Subcutaneous adipose tissue (tissue), 4 donors: ENCODE measurements around the gene MORN3. TPM values are rescaled to one million over a fixed set of nuclear protein-coding genes. Genes with fewer than 3 reads are reported as not detected.

Experiments used
- CTCF ChIP-seq: fragments of 450-650 bp; IDR thresholded peaks from one replicate; pipeline ENCODE4 v1.5.1; 2016; ENCODE audit warnings: low read depth, mild to moderate bottlenecking, control low read depth, antibody characterized with exemption, moderate library complexity
- total RNA-seq, 4 donors: library from RNA; depleted of rRNA; stranded (reverse); fragments of >200 nt; gene quantifications; one replicate each; pipeline ENCODE4 v1.1.0, GENCODE V29; 2016

The MORN3 gene
- total RNA-seq, 4 donors from 2014 or later: 1.3 TPM; not detected in 3

DNA sequence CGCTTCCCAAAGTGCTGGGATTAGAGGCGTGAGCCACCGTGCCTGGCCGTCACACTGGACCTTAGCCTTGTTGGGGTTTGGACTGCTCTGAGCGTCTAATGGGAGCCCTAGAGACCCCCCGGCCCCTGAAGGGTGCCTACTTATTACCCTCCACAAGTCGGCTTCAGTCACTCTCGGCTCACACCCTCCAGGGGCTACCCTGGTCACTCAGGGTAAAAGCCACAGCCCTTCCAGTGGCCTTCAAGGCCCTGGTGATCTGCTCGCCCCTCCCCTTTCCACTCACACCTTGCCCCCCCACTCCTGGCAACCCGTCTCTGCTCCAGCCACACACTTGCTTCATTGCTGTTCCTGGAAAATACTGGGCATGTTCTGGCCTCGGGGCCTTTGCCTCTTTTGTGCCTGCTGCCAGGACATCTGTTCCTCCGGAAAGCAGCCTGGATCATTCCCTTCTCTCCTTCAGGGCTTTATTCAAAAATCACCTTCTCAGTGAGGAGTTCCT, 3.6 kb upstream of the MORN3 start:
- TF ChIP-seq CTCF: no peak

- no peak for TF ChIP-seq CTCF
Measured at GRCh38 chr12:121668750-121669520, 519 bp downstream of the MORN3 start.

GRCh38 chr12:121663610-121663929, 5.9 kb downstream of the MORN3 start:
- TF ChIP-seq CTCF: no peak

- no peak for TF ChIP-seq CTCF
Measured at GRCh38 chr12:121657305-121658008, 12.0 kb downstream of the MORN3 start.

- no peak for TF ChIP-seq CTCF
Measured at GRCh38 chr12:121656122-121656521, 13.3 kb downstream of the MORN3 start.

GRCh38 chr12:121653999-121654398, 15.5 kb downstream of the MORN3 start:
- TF ChIP-seq CTCF: no peak

DNA sequence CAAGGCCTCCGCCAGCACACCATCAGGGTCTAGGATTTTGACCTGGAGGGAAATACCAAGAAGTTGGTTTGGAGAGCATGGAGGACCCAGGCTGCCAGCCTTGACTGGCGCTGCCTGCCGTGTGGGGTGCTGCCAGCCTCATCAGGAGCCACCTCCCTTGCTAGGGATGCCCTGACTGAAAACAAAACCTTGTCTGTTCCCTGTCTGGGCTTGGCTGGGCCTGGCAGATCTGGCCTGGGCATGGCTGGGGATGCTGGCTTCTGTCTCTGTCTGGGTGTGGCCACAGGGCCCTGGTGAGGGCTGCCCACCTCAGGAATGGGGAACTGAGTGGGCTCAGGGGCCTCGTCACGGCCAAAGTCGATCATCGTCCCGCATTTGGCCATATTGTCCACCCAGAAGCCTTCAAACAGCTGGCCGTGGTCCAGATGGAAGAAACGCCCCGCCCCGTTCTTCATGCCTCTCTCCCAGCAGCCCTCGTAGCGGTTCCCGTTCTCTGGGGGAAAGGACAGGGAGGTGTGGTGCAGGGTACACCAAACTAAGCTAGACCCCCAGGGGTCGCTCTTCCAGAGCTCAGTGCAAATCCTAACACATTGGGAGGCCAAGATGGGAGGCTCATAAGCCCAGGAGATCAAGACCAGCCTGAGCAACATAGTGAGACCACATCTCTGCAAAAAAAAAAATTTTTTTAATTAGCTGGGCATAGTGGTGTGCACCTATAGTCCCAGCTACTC, 16.5 kb downstream of the MORN3 start:
- TF ChIP-seq CTCF: no peak
